ENCODE results near the gene VPS36. TPM values are rescaled to one million over a fixed set of nuclear protein-coding genes. Genes with fewer than 3 reads are reported as not detected.

Gene VPS36
- total and polyA plus RNA-seq, 10 of the 15 experiments (the other 5 are each of a cell fraction or from before 2014, with no cell fraction given): 10.3 to 29.0 (median 23.9) TPM

- TF ChIP-seq POU2F2 (IDR thresholded peaks at IDR 0.05; ENCODE audit: borderline replicate concordance, low read depth, low read length) (peak; percentile 30; the same call in 1 of the 3 replicates), EZH2 (IDR thresholded peaks at IDR 0.05; ENCODE audit: borderline replicate concordance, control insufficient read depth, low read depth, low read length) (no peak), MEF2A (IDR thresholded peaks at IDR 0.05; ENCODE audit: insufficient read depth, low read depth, low read length) (peak; percentile 83), SIN3A (IDR thresholded peaks at IDR 0.05; ENCODE audit: low read depth, low read length) (peak; percentile 62; the same call in 1 of the 2 replicates), BACH1 (IDR thresholded peaks at IDR 0.05; ENCODE audit: borderline replicate concordance) (peak; percentile 46; the same call in 1 of the 2 replicates), SPI1 (IDR thresholded peaks at IDR 0.05; ENCODE audit: borderline replicate concordance, insufficient read depth, low read depth, low read length) (peak; percentile 69), ZBTB33 (IDR thresholded peaks at IDR 0.05) (no peak), ATF2 (IDR thresholded peaks at IDR 0.05; ENCODE audit: low read length) (peak; percentile 52; the same call in 1 of the 2 replicates), ATF7 (IDR thresholded peaks at IDR 0.05; ENCODE audit: low read depth) (0 out of 2 replicates have a peak, but pooled peaks have one; percentile 27), CTCF (IDR thresholded peaks at IDR 0.05 in 2 of 3, conservative IDR thresholded peaks at IDR 0.05 in 1 of 3; ENCODE audit: control insufficient read depth in 2 of 3, extremely low read depth in 1 of 3, insufficient read depth in 1 of 3, low read depth in 3 of 3, low read length in 3 of 3) (no peak), JUND (IDR thresholded peaks at IDR 0.05; ENCODE audit: low read depth, low read length) (no peak), SP1 (IDR thresholded peaks at IDR 0.05; ENCODE audit: low read depth, low read length) (peak; percentile 85), TBL1XR1 (IDR thresholded peaks at IDR 0.05; ENCODE audit: low read depth, low read length) (0 out of 2 replicates have a peak, but pooled peaks have one; percentile 18), HDGF (IDR thresholded peaks at IDR 0.05) (no peak), NRF1 (conservative IDR thresholded peaks at IDR 0.05; ENCODE audit: low read depth, low read length) (no peak), BCL11A (IDR thresholded peaks at IDR 0.05; ENCODE audit: low read depth, low read length) (0 out of 2 replicates have a peak, but pooled peaks have one; percentile 43), RFX5 (IDR thresholded peaks at IDR 0.05; ENCODE audit: low read depth, low read length) (no peak), TCF12 (IDR thresholded peaks at IDR 0.05; ENCODE audit: low read depth, low read length) (peak; percentile 71), IRF4 (IDR thresholded peaks at IDR 0.05; ENCODE audit: low read depth, low read length) (0 out of 2 replicates have a peak, but pooled peaks have one; percentile 32), ZBTB11 (CRISPR knock-in tag; IDR thresholded peaks at IDR 0.05) (no peak), BHLHE40 (IDR thresholded peaks at IDR 0.05; ENCODE audit: borderline replicate concordance in 1 of 2, low read depth in 2 of 2, low read length in 1 of 2) (peak; percentile 33 to 34; a peak in 1 of 4 replicates), EED (IDR thresholded peaks at IDR 0.05; ENCODE audit: low read depth) (peak; percentile 39; the same call in 1 of the 2 replicates), YY1 (IDR thresholded peaks at IDR 0.05; ENCODE audit: low read depth, low read length) (no peak)
Measured at GRCh38 chr13:52454459-52454819, 4.0 kb upstream of the VPS36 start (continued).

All from GM12878 (cell line).